Stimulated activated memory B cell treated with anti-CD40 and anti-IgM and Interleukin-4, amounts not matched to agents 10 μg/mL and 1 μg/mL and 100 μg/mL, for 72 hours (primary cell): ENCODE data around the gene RNF44.
A peak's percentile ranks its signal among the peaks of the same experiment; 100 is the strongest.

ENCODE experiments used
- ATAC-seq: fragments of 150-1000 bp; cut with Tn5 transposase; 2 replicates; pipeline ENCODE4 v1.10.0; 2021
- H3K27ac Mint-ChIP-seq: one replicate; pipeline ENCODE4 v1.8.0; 2022; ENCODE audit warnings: mild to moderate bottlenecking, mixed read lengths
- H3K27me3 Mint-ChIP-seq: one replicate; pipeline ENCODE4 v1.8.0; 2022; ENCODE audit warnings: mixed read lengths
- H3K36me3 Mint-ChIP-seq: one replicate; pipeline ENCODE4 v1.8.0; 2022; ENCODE audit warnings: mixed read lengths
- H3K4me1 Mint-ChIP-seq: one replicate; pipeline ENCODE4 v1.8.0; 2022; ENCODE audit warnings: mixed read lengths
- H3K4me3 Mint-ChIP-seq: one replicate; pipeline ENCODE4 v1.8.0; 2022; ENCODE audit warnings: mild to moderate bottlenecking, moderate library complexity, mixed read lengths
- H3K9me3 Mint-ChIP-seq: one replicate; pipeline ENCODE4 v1.8.0; 2022; ENCODE audit warnings: mixed read lengths

The RNF44 gene

GRCh38 chr5:176521699-176522263 lies 15.4 kb downstream of the RNF44 start:
- no peak for ATAC-seq
- Mint-ChIP-seq H3K27ac (no peak overlapping the region), H3K4me1 (peaks cover 23% of the 10 kb centered on the region), H3K9me3 (no peaks in the 10 kb centered on the region), H3K4me3 (no peak overlapping the region), H3K27me3 (no peaks in the 10 kb centered on the region), H3K36me3 (peaks cover 4% of the 10 kb centered on the region)

DNA sequence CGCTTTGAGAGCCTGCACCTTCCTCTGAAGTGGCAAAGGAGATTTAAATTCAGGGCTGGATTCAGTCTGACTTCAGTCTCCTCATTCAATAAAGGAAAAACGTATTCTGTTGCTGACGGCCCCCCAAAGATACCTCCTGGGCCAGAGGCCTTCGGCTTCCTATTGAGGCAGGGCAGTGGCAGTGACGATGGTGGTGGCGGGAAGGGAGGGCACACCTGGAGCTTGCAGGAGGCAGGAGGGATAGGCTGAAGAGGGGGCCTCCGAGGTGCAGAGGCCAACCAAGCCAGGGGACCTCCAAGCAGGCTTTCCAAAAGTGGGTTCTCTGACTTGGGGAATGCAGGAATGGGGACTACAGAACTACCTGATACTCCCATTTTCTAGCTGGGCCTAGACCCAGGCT lies 15.9 kb downstream of the RNF44 start:
- H3K4me3 Mint-ChIP-seq, result no peak overlapping the region
- no peak for ATAC-seq

DNA sequence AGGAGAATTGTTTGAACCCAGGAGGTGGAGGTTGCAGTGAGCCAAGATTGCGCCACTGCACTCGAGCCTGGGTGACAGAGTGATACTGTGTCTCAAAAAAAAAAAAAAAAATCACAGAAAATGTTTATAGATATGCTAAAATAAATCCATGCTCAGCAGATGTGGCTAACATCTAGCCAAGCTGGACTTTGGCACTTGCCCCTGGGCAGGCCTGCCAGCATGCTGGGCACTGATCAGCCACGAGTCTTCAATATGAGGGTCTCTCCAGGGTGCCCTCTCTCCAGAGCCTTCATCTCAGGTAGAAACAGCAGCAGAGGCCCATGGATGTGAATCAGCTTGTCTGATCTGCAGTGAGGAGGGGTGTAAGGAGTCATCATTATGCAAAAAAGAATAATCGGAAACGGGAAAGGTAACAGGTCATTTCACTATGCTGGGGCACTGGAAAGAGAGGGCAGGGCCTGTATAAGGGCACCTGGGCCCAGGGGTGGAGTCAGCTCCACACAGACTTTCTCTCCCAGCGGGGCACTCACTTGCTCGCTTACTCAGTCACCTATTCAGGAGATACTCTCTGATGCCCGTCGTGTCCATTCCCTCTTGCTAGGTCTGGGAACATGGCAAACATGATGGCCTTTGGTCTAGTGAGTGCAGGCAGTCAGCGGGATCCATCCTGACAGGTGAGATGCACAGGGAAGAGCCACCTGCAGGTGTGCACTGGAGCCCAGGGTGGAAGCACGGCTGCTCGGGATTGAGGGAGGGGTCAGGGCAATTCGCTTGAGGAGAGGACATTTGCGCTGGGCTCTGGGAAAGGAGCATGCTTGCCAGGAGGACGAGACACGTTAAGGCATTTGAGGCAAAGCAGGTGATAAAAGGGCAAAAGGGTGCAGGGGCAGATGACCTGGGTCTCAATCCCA lies 17.1 kb downstream of the RNF44 start:
- no peaks in the 10 kb centered on the region for H3K27me3 Mint-ChIP-seq
- no peaks in the 10 kb centered on the region for H3K36me3 Mint-ChIP-seq
- no peaks in the 10 kb centered on the region for H3K9me3 Mint-ChIP-seq
- no peak overlapping the region for H3K4me3 Mint-ChIP-seq
- H3K27ac Mint-ChIP-seq, result peak overlapping the region; percentile 25
- H3K4me1 Mint-ChIP-seq, result peaks cover 28% of the 10 kb centered on the region
- no peak for ATAC-seq

More for the DNA sequence above, 15.9 kb downstream of the RNF44 start:
- H3K27ac Mint-ChIP-seq, result no peak overlapping the region
- no peaks in the 10 kb centered on the region for H3K9me3 Mint-ChIP-seq
- H3K27me3 Mint-ChIP-seq, result no peaks in the 10 kb centered on the region
- H3K4me1 Mint-ChIP-seq, result peaks cover 23% of the 10 kb centered on the region
- H3K36me3 Mint-ChIP-seq, result peaks cover 4% of the 10 kb centered on the region

- no peaks in the 10 kb centered on the region for H3K27me3 Mint-ChIP-seq
- no peaks in the 10 kb centered on the region for H3K9me3 Mint-ChIP-seq
- peak overlapping the region; percentile 3 for H3K27ac Mint-ChIP-seq
- H3K36me3 Mint-ChIP-seq, result no peaks in the 10 kb centered on the region
- no peak for ATAC-seq
- H3K4me3 Mint-ChIP-seq, result no peak overlapping the region
- peaks cover 24% of the 10 kb centered on the region for H3K4me1 Mint-ChIP-seq
Observed at GRCh38 chr5:176517053-176517661, 20.0 kb downstream of the RNF44 start.

- Mint-ChIP-seq H3K27me3 (no peaks in the 10 kb centered on the region), H3K4me3 (no peak overlapping the region), H3K9me3 (no peaks in the 10 kb centered on the region), H3K36me3 (no peaks in the 10 kb centered on the region), H3K4me1 (peaks cover 19% of the 10 kb centered on the region), H3K27ac (peak overlapping the region; percentile 79)
- ATAC-seq, result no peak
Observed at GRCh38 chr5:176515396-176515795, 21.8 kb downstream of the RNF44 start.

GRCh38 chr5:176514244-176514950 lies 22.8 kb downstream of the RNF44 start:
- Mint-ChIP-seq H3K27me3 (no peaks in the 10 kb centered on the region), H3K27ac (peak overlapping the region; percentile 79), H3K4me1 (peaks cover 19% of the 10 kb centered on the region), H3K36me3 (peaks cover 9% of the 10 kb centered on the region), H3K4me3 (peak overlapping the region; percentile 29), H3K9me3 (no peaks in the 10 kb centered on the region)
- no peak for ATAC-seq

DNA sequence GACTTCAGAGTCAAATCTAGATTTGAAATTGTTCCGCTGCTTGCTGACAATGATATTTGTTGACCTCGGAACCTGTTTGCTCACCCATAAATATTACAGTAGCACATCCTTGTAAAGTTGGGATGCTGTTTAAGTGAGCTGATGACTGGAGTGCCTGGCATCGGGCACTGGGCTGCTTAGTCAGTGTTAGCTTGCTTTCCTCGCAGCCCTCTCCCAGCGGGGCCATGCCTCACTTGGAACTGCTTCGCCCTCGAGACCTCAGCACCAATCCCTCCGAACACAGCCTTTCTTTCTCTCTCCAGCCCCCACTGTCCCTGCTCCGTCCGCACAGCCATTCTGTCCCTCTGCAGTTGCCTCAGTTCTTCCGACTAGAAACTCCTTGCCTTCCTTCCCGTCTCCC lies 23.4 kb downstream of the RNF44 start:
- Mint-ChIP-seq H3K4me1 (peaks cover 19% of the 10 kb centered on the region), H3K4me3 (no peak overlapping the region), H3K9me3 (no peaks in the 10 kb centered on the region), H3K27ac (peak overlapping the region; percentile 79), H3K27me3 (no peaks in the 10 kb centered on the region), H3K36me3 (peaks cover 14% of the 10 kb centered on the region)
- no peak for ATAC-seq

DNA sequence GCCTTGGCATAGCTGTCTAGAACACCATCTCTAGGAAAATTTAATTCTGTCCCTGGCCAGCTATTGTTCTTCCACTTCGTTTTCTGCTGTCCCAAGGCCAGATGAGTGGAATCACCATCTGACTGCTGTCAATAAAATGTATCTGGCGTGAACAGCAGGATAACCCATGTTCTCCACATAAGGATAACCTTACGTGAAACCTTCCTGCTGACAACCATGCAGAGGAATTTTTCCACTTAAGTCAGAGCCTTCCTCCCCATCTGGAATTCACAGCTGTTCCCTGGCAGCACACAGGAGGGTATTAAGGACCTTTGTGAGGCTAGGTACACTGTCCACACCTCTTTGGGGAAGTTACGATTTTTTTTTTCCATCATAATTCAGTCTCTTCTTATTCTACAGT lies 28.6 kb downstream of the RNF44 start:
- Mint-ChIP-seq H3K9me3 (no peaks in the 10 kb centered on the region), H3K27me3 (no peaks in the 10 kb centered on the region), H3K36me3 (peaks cover 56% of the 10 kb centered on the region), H3K4me1 (no peaks in the 10 kb centered on the region), H3K27ac (no peak overlapping the region), H3K4me3 (no peak overlapping the region)
- no peak for ATAC-seq

- Mint-ChIP-seq H3K27ac (no peak overlapping the region), H3K36me3 (peaks cover 56% of the 10 kb centered on the region), H3K4me1 (no peaks in the 10 kb centered on the region), H3K9me3 (no peaks in the 10 kb centered on the region), H3K4me3 (no peak overlapping the region), H3K27me3 (no peaks in the 10 kb centered on the region)
- no peak for ATAC-seq
Observed at GRCh38 chr5:176507911-176508310, 29.3 kb downstream of the RNF44 start.

GRCh38 chr5:176503496-176503895 lies 33.7 kb downstream of the RNF44 start:
- H3K4me1 Mint-ChIP-seq, result no peaks in the 10 kb centered on the region
- H3K9me3 Mint-ChIP-seq, result no peaks in the 10 kb centered on the region
- no peak overlapping the region for H3K27ac Mint-ChIP-seq
- H3K4me3 Mint-ChIP-seq, result no peak overlapping the region
- peaks cover 61% of the 10 kb centered on the region for H3K36me3 Mint-ChIP-seq
- H3K27me3 Mint-ChIP-seq, result no peaks in the 10 kb centered on the region
- no peak for ATAC-seq

DNA sequence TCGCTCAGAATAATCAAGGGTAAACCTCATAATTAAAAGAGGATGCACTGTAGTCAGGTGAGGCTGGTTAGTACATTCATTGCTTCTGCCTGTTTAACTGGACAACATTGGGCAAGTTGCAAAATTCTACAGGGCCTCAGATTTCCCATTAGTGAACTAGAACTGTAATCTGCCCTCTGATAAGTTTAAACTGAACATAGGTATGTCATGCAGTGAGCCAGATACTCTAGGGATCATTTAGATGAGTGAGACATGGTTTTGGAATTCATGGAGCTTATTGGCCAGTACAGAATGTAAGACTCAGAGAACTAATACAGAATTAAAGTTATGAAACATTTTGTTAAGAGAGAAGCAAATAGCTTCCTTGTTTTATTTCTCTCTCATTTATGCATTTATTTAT lies 35.9 kb downstream of the RNF44 start:
- H3K4me3 Mint-ChIP-seq, result no peak overlapping the region
- no peak overlapping the region for H3K27ac Mint-ChIP-seq
- no peaks in the 10 kb centered on the region for H3K9me3 Mint-ChIP-seq
- H3K4me1 Mint-ChIP-seq, result no peaks in the 10 kb centered on the region
- no peak for ATAC-seq
- peaks cover 54% of the 10 kb centered on the region for H3K36me3 Mint-ChIP-seq
- H3K27me3 Mint-ChIP-seq, result no peaks in the 10 kb centered on the region

GRCh38 chr5:176500511-176500910 lies 36.7 kb downstream of the RNF44 start:
- no peak overlapping the region for H3K27ac Mint-ChIP-seq
- peaks cover 53% of the 10 kb centered on the region for H3K36me3 Mint-ChIP-seq
- no peaks in the 10 kb centered on the region for H3K4me1 Mint-ChIP-seq
- H3K27me3 Mint-ChIP-seq, result no peaks in the 10 kb centered on the region
- no peaks in the 10 kb centered on the region for H3K9me3 Mint-ChIP-seq
- ATAC-seq, result no peak
- no peak overlapping the region for H3K4me3 Mint-ChIP-seq

DNA sequence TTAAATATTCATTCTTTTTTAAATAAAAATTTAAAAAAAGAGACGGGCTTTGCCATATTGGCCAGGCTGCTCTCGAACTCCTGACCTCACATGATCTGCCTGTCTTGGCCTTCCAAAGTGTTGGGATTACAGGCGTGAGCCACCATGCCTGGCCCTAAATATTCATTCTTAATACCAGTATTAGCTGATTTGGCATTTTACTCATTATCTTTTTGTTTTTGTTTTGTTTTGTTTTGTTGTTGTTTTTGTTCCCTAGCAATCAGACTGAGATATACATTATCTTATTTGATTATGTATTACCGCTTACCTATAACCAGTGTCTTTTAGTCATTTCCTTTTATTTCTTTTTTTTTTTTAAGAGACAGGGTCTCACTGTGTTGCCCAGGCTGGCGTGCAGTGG lies 37.9 kb downstream of the RNF44 start:
- H3K4me1 Mint-ChIP-seq, result no peaks in the 10 kb centered on the region
- H3K27me3 Mint-ChIP-seq, result no peaks in the 10 kb centered on the region
- no peak overlapping the region for H3K27ac Mint-ChIP-seq
- H3K36me3 Mint-ChIP-seq, result peaks cover 46% of the 10 kb centered on the region
- no peak for ATAC-seq
- no peak overlapping the region for H3K4me3 Mint-ChIP-seq
- no peaks in the 10 kb centered on the region for H3K9me3 Mint-ChIP-seq

- Mint-ChIP-seq H3K4me3 (no peak overlapping the region), H3K9me3 (no peaks in the 10 kb centered on the region), H3K4me1 (no peaks in the 10 kb centered on the region), H3K36me3 (peaks cover 59% of the 10 kb centered on the region), H3K27me3 (no peaks in the 10 kb centered on the region), H3K27ac (no peak overlapping the region)
- ATAC-seq, result no peak
Observed at GRCh38 chr5:176497852-176498251, 39.4 kb downstream of the RNF44 start.

- H3K36me3 Mint-ChIP-seq, result peaks cover 54% of the 10 kb centered on the region
- ATAC-seq, result no peak
- no peak overlapping the region for H3K4me3 Mint-ChIP-seq
- no peaks in the 10 kb centered on the region for H3K27me3 Mint-ChIP-seq
- no peak overlapping the region for H3K27ac Mint-ChIP-seq
- no peaks in the 10 kb centered on the region for H3K9me3 Mint-ChIP-seq
- peaks cover 13% of the 10 kb centered on the region for H3K4me1 Mint-ChIP-seq
Observed at GRCh38 chr5:176492431-176492830, 44.8 kb downstream of the RNF44 start.
